ENCODE results near the gene LGALS16. TPM values are rescaled to one million over a fixed set of nuclear protein-coding genes. Genes with fewer than 3 reads are reported as not detected.

Gene LGALS16
- total RNA-seq, 1 donor from 2014 or later, result not detected

Small RNAs within 50 kb of the gene (small RNA-seq; reads per million reads assigned to genes)
- gene AC005176.2 (not detected), gene RPS29P27 (not detected), gene RPS29P30 (not detected)

Other genes with a start within 250 kb of the LGALS16 start
- gene ZFP36, start 249.1 kb upstream of the LGALS16 start, total RNA-seq, result 1.2 TPM
- gene PLEKHG2, start 243.2 kb upstream of the LGALS16 start, total RNA-seq, result 27.3 TPM
- 77.0 TPM for gene RPS16, start 220.0 kb upstream of the LGALS16 start, total RNA-seq
- 47.9 TPM for gene SUPT5H, start 210.3 kb upstream of the LGALS16 start, total RNA-seq
- gene TIMM50, start 175.1 kb upstream of the LGALS16 start, total RNA-seq, result 39.6 TPM
- gene DLL3, start 157.0 kb upstream of the LGALS16 start, total RNA-seq, result 15.8 TPM
- gene SELENOV, start 140.8 kb upstream of the LGALS16 start, total RNA-seq, result not detected
- gene EID2B, start 123.1 kb upstream of the LGALS16 start, total RNA-seq, result 18.9 TPM
- 26.4 TPM for gene EID2, start 115.8 kb upstream of the LGALS16 start, total RNA-seq
- not detected for gene LGALS13, start 53.4 kb upstream of the LGALS16 start, total RNA-seq
- gene LGALS14, start 48.6 kb downstream of the LGALS16 start, total RNA-seq, result not detected
- not detected for gene CLC, start 82.1 kb downstream of the LGALS16 start, total RNA-seq
- not detected for gene LEUTX, start 122.9 kb downstream of the LGALS16 start, total RNA-seq
- 16.7 TPM for gene DYRK1B, start 178.2 kb downstream of the LGALS16 start, total RNA-seq
- 217 TPM for gene FBL, start 190.5 kb downstream of the LGALS16 start, total RNA-seq